ENCODE results near the gene RGS2. TPM values are rescaled to one million over a fixed set of nuclear protein-coding genes. Genes with fewer than 3 reads are reported as not detected.

The RGS2 gene
- total and polyA plus RNA-seq, 2 of the 4 experiments (the other 2 are of a cell fraction), result 13.5 to 19.7 TPM

DNA sequence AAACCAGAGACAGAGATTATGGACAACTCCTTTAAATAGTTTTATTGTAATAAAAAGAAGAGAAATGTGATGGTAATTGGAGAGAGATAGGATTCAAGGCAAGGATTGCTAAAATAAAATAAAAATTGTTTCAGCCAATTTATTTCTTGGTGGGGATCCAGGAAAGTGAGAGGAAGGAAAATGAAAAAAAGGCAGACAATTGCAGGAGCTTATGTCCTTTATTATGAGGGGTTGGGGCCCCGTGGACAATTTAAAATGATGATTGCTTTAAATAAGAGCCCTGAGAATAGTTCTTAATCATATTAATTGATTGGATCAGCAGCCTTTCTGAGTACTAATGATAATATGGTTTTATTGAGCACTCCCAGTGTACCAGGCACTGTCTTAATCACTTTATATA is 40.2 kb downstream of the RGS2 start:
- H2BK15ac ChIP-seq (ENCODE audit: low read depth, low read length), result no peak overlapping the region
- no peak overlapping the region for H2AK9ac ChIP-seq (replicated peaks; ENCODE audit: low read depth, low read length, poor library complexity)
- H3K4me1 ChIP-seq (ENCODE audit: control insufficient read depth, insufficient read depth, low read length), result no peaks in the 10 kb centered on the region
- H3K23ac ChIP-seq (ENCODE audit: low read depth, low read length), result no peak overlapping the region
- H3K36me3 ChIP-seq (ENCODE audit: control insufficient read depth, insufficient read depth, low read length), result no peaks in the 10 kb centered on the region
- H3K27me3 ChIP-seq (ENCODE audit: control insufficient read depth, insufficient read depth, low read length), result no peaks in the 10 kb centered on the region; the same call in 1 of the 2 replicates
- ATAC-seq (ENCODE audit: low read depth) (no peak), DNase-seq (no peak)
- TF ChIP-seq RCOR1 (IDR thresholded peaks at IDR 0.05; ENCODE audit: insufficient replicate concordance, low read length) (no peak), ELK1 (IDR thresholded peaks at IDR 0.05; ENCODE audit: borderline replicate concordance, low read depth, low read length) (no peak), NFE2L2 (IDR thresholded peaks at IDR 0.05; ENCODE audit: low read depth, low read length) (no peak), BHLHE40 (IDR thresholded peaks at IDR 0.05; ENCODE audit: low read depth, low read length) (no peak), MAFK (IDR thresholded peaks at IDR 0.05; ENCODE audit: low read depth, low read length) (no peak), FOS (IDR thresholded peaks at IDR 0.05; ENCODE audit: low read depth, low read length) (no peak), SMC3 (IDR thresholded peaks at IDR 0.05; ENCODE audit: low read depth, low read length) (no peak), CTCF (conservative IDR thresholded peaks at IDR 0.05; ENCODE audit: low read depth, low read length) (no peak), POLR2A (IDR thresholded peaks at IDR 0.05; ENCODE audit: low read depth, low read length) (no peak), RFX5 (IDR thresholded peaks at IDR 0.05; ENCODE audit: low read depth, low read length) (no peak), MXI1 (IDR thresholded peaks at IDR 0.05; ENCODE audit: borderline replicate concordance, low read depth, low read length) (no peak), MAZ (IDR thresholded peaks at IDR 0.05; ENCODE audit: borderline replicate concordance, low read depth, low read length) (no peak), CHD1 (IDR thresholded peaks at IDR 0.05; ENCODE audit: low read depth, low read length) (no peak), CEBPB (IDR thresholded peaks at IDR 0.05; ENCODE audit: low read depth, low read length) (no peak)
- TF ChIP-seq, protein P1, sequence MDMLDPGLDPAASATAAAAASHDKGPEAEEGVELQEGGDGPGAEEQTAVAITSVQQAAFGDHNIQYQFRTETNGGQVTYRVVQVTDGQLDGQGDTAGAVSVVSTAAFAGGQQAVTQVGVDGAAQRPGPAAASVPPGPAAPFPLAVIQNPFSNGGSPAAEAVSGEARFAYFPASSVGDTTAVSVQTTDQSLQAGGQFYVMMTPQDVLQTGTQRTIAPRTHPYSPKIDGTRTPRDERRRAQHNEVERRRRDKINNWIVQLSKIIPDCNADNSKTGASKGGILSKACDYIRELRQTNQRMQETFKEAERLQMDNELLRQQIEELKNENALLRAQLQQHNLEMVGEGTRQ (IDR thresholded peaks at IDR 0.05; ENCODE audit: low read depth, low read length), result no peak
- POLR2A ChIA-PET (ENCODE audit: unreplicated experiment), result no interaction called here
- no peak overlapping the region for H4K5ac ChIP-seq (ENCODE audit: low read depth, low read length)
- H4K91ac ChIP-seq (ENCODE audit: insufficient read depth, low read depth, low read length), result no peak overlapping the region
- WGBS, 2 experiments (ENCODE audit: extremely low coverage in 2 of 2, insufficient read length in 1 of 2), result no CpG with 5 or more reads among the region's 1 CpG
- H3K27ac ChIP-seq (ENCODE audit: insufficient read depth, low read length), result no peak overlapping the region
- CTCF ChIA-PET, result interaction anchor here (0.6 to 0.9 kb wide), 3 partner anchors 38 to 374 kb away, joined by 3 to 7 read pairs (median 3); no protein-coding TSS in a partner anchor
- H3K56ac ChIP-seq (ENCODE audit: extremely low read depth, insufficient read depth, low read length), result no peak overlapping the region
- H4K20me1 ChIP-seq (ENCODE audit: insufficient read depth, low read length), result no peaks in the 10 kb centered on the region
- H3K9me3 ChIP-seq (ENCODE audit: control insufficient read depth, insufficient read depth, low read length), result no peaks in the 10 kb centered on the region
- no peaks in the 10 kb centered on the region for H3K79me1 ChIP-seq (ENCODE audit: low read depth in 1 of 2, low read length in 2 of 2)
- no peak overlapping the region for H3K18ac ChIP-seq (ENCODE audit: low read depth, low read length)
- no peak overlapping the region for H3K9ac ChIP-seq (ENCODE audit: low read depth, low read length)
- H4K8ac ChIP-seq (ENCODE audit: low read depth in 2 of 2, low read length in 2 of 2), result no peak overlapping the region
- no TSS peak for BruUV-seq (replicated peaks)
- intact Hi-C loops (cut with micrococcal nuclease), result no loop called here
- H2BK120ac ChIP-seq (ENCODE audit: low read depth, low read length), result no peak overlapping the region
- no peak overlapping the region for H2BK20ac ChIP-seq (ENCODE audit: low read depth, low read length)
- H2AFZ ChIP-seq (replicated peaks; ENCODE audit: low read length, poor library complexity), result no peak overlapping the region
- H2AK5ac ChIP-seq (ENCODE audit: low read depth, low read length), result no peak overlapping the region
- no peak overlapping the region for H3K4me3 ChIP-seq (ENCODE audit: insufficient read depth, low read depth, low read length)
- in situ Hi-C loops (cut with MboI; ENCODE audit: low sequenced_read_pairs), result no loop called here
- H2BK5ac ChIP-seq (ENCODE audit: low read depth, low read length, poor library complexity, severe bottlenecking), result no peak overlapping the region
- no peak overlapping the region for H3K4me2 ChIP-seq (ENCODE audit: low read depth, low read length)
- dilution Hi-C loops (cut with HindIII; ENCODE audit: low sequenced_read_pairs, unreplicated experiment), result no loop called here
- H3K9me1 ChIP-seq (ENCODE audit: insufficient read depth, low read length), result no peaks in the 10 kb centered on the region
- H3K14ac ChIP-seq (replicated peaks; ENCODE audit: low read depth, low read length), result no peak overlapping the region
- no peak overlapping the region for H3K4ac ChIP-seq (ENCODE audit: low read depth, low read length)
